ENCODE results near the gene RNLS.

GRCh38 chr10:88555190-88555908 lies 27.8 kb downstream of the RNLS start:
- TF ChIP-seq POLR2AphosphoS5 (IDR thresholded peaks at IDR 0.05; ENCODE audit: low read depth, low read length) (no peak), REST (IDR thresholded peaks at IDR 0.05; ENCODE audit: insufficient read depth in 1 of 2, low read depth in 2 of 2, low read length in 2 of 2) (no peak), FOXP2 (optimal IDR thresholded peaks at IDR 0.05; ENCODE audit: borderline replicate concordance, extremely low read depth, extremely low read length, insufficient read depth) (no peak), TAF1 (IDR thresholded peaks at IDR 0.05; ENCODE audit: borderline replicate concordance, insufficient read depth, low read length) (no peak)

Data from PFSK-1 (cell line).